Fibroblast of mammary gland (primary cell): ENCODE data around the gene ZBTB7C.

Experiments
- DNase-seq: peaks from one replicate; pipeline ENCODE4 v3.0.0-alpha.2; 2010; ENCODE audit warnings: low read depth
- H3K4me3 ChIP-seq: 2 replicates; pipeline ENCODE4 v1.5.1; 2011; ENCODE audit warnings: low read depth, mild to moderate bottlenecking, low read length, moderate library complexity; ENCODE audit not compliant: control insufficient read depth
- CTCF ChIP-seq: conservative IDR thresholded peaks from 2 replicates; pipeline ENCODE4 v1.5.1; 2011; ENCODE audit warnings: low read depth, low read length, inconsistent platforms; ENCODE audit not compliant: control insufficient read depth, insufficient read depth

Gene ZBTB7C

GRCh38 chr18:48051945-48052840, 357.0 kb downstream of the ZBTB7C start:
- no peak overlapping the region for H3K4me3 ChIP-seq
- TF ChIP-seq CTCF: no peak
- no peak for DNase-seq

GRCh38 chr18:48050176-48050575, 359.0 kb downstream of the ZBTB7C start:
- TF ChIP-seq CTCF: no peak
- no peak for DNase-seq
- H3K4me3 ChIP-seq: no peak overlapping the region

GRCh38 chr18:48049757-48050156, 359.4 kb downstream of the ZBTB7C start:
- H3K4me3 ChIP-seq: no peak overlapping the region
- DNase-seq: no peak
- TF ChIP-seq CTCF: no peak

- TF ChIP-seq CTCF: no peak
- DNase-seq: no peak
- no peak overlapping the region for H3K4me3 ChIP-seq
Measured at GRCh38 chr18:48048251-48048650, 360.9 kb downstream of the ZBTB7C start.

- no peak for TF ChIP-seq CTCF
- H3K4me3 ChIP-seq: no peak overlapping the region
- DNase-seq: no peak
Measured at GRCh38 chr18:48046843-48047242, 362.3 kb downstream of the ZBTB7C start.

- no peak for DNase-seq
- no peak for TF ChIP-seq CTCF
- H3K4me3 ChIP-seq: no peak overlapping the region
Measured at GRCh38 chr18:48045744-48046143, 363.4 kb downstream of the ZBTB7C start.

- no peak for DNase-seq
- TF ChIP-seq CTCF: no peak
Measured at GRCh38 chr18:48044944-48045343, 364.2 kb downstream of the ZBTB7C start.

More at GRCh38 chr18:48044944-48045343, 364.2 kb downstream of the ZBTB7C start:
- H3K4me3 ChIP-seq: no peak overlapping the region
